ENCODE data around the gene B4GALT5.

DNA sequence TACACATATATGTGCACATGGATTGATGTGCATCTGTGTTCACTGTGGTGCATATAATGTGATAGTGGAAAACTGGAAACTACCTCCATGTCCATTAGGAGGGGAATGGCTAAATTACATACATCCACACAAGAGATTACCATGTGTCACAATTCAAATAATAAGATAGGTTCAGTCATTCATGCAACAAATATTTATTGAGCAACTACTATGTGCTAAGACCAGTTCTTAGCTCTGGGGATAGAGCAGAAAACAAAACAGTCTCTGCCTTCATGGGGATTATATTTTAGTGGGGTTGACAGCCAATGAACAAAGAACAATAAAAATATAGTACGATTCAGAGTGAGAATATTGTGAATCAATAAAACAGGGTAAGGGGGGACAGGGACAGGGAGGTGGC lies 84.1 kb downstream of the B4GALT5 start:
- TF ChIP-seq POLR2A (IDR thresholded peaks at IDR 0.05): no peak
- TF ChIP-seq, protein P1, sequence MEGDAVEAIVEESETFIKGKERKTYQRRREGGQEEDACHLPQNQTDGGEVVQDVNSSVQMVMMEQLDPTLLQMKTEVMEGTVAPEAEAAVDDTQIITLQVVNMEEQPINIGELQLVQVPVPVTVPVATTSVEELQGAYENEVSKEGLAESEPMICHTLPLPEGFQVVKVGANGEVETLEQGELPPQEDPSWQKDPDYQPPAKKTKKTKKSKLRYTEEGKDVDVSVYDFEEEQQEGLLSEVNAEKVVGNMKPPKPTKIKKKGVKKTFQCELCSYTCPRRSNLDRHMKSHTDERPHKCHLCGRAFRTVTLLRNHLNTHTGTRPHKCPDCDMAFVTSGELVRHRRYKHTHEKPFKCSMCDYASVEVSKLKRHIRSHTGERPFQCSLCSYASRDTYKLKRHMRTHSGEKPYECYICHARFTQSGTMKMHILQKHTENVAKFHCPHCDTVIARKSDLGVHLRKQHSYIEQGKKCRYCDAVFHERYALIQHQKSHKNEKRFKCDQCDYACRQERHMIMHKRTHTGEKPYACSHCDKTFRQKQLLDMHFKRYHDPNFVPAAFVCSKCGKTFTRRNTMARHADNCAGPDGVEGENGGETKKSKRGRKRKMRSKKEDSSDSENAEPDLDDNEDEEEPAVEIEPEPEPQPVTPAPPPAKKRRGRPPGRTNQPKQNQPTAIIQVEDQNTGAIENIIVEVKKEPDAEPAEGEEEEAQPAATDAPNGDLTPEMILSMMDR (IDR thresholded peaks at IDR 0.05): no peak
- TF ChIP-seq POLR2AphosphoS5 (IDR thresholded peaks at IDR 0.05): no peak

Measured in breast epithelium (tissue), 3 donors.